ENCODE results near the gene FTH1.

Gene FTH1

GRCh38 chr11:61951484-61952135 is 15.8 kb downstream of the FTH1 start:
- H3K4me2 ChIP-seq (ENCODE audit: low read length), result no peak overlapping the region
- no peaks in the 10 kb centered on the region for H3K9me3 ChIP-seq (replicated peaks; ENCODE audit: low read length)
- no peaks in the 10 kb centered on the region for H3K27me3 ChIP-seq (ENCODE audit: control insufficient read depth, insufficient read depth, low read length)
- H3K4me1 ChIP-seq (ENCODE audit: control insufficient read depth, insufficient read depth, low read length), result peaks cover 28% of the 10 kb centered on the region
- H3K36me3 ChIP-seq (ENCODE audit: insufficient read depth, low read length), result no peaks in the 10 kb centered on the region
- no peak overlapping the region for H3K9ac ChIP-seq (ENCODE audit: low read depth, low read length)
- H3K4me3 ChIP-seq (ENCODE audit: low read length), result no peak overlapping the region

GRCh38 chr11:61950035-61950547 is 17.3 kb downstream of the FTH1 start, which contains the start of gene BEST1:
Gene BEST1 (plus strand): TSS chr11:61950351. CDS start chr11:61951807, 1,456 bp downstream.
- H3K4me1 ChIP-seq (ENCODE audit: control insufficient read depth, insufficient read depth, low read length), result peaks cover 20% of the 10 kb centered on the region
- H3K4me3 ChIP-seq (ENCODE audit: low read length), result no peak within 1 kb of the TSS
- H3K9ac ChIP-seq (ENCODE audit: low read depth, low read length), result peak within 1 kb of the TSS; percentile 11
- peaks cover 3% of the 10 kb centered on the region for H3K27me3 ChIP-seq (ENCODE audit: control insufficient read depth, insufficient read depth, low read length)
- H3K4me2 ChIP-seq (ENCODE audit: low read length), result peak within 1 kb of the TSS; percentile 25
- no peaks in the 10 kb centered on the region for H3K9me3 ChIP-seq (replicated peaks; ENCODE audit: low read length)
- H3K36me3 ChIP-seq (ENCODE audit: insufficient read depth, low read length), result no peaks in the 10 kb centered on the region

- H3K4me2 ChIP-seq (ENCODE audit: low read length), result peak overlapping the region; percentile 25
- H3K4me1 ChIP-seq (ENCODE audit: control insufficient read depth, insufficient read depth, low read length), result peaks cover 14% of the 10 kb centered on the region
- H3K36me3 ChIP-seq (ENCODE audit: insufficient read depth, low read length), result no peaks in the 10 kb centered on the region
- peaks cover 6% of the 10 kb centered on the region for H3K27me3 ChIP-seq (ENCODE audit: control insufficient read depth, insufficient read depth, low read length)
- no peaks in the 10 kb centered on the region for H3K9me3 ChIP-seq (replicated peaks; ENCODE audit: low read length)
- peak overlapping the region; percentile 11 for H3K9ac ChIP-seq (ENCODE audit: low read depth, low read length)
- no peak overlapping the region for H3K4me3 ChIP-seq (ENCODE audit: low read length)
Observed at GRCh38 chr11:61949169-61950034, 18.0 kb downstream of the FTH1 start.

- H3K9ac ChIP-seq (ENCODE audit: low read depth, low read length), result no peak overlapping the region
- no peaks in the 10 kb centered on the region for H3K36me3 ChIP-seq (ENCODE audit: insufficient read depth, low read length)
- peaks cover 6% of the 10 kb centered on the region for H3K27me3 ChIP-seq (ENCODE audit: control insufficient read depth, insufficient read depth, low read length)
- no peak overlapping the region for H3K4me3 ChIP-seq (ENCODE audit: low read length)
- peaks cover 8% of the 10 kb centered on the region for H3K4me1 ChIP-seq (ENCODE audit: control insufficient read depth, insufficient read depth, low read length)
- H3K4me2 ChIP-seq (ENCODE audit: low read length), result no peak overlapping the region
- H3K9me3 ChIP-seq (replicated peaks; ENCODE audit: low read length), result no peaks in the 10 kb centered on the region
Observed at GRCh38 chr11:61948505-61948904, 18.9 kb downstream of the FTH1 start.

- Histone ChIP-seq H3K4me1 (ENCODE audit: control insufficient read depth, insufficient read depth, low read length) (peaks cover 8% of the 10 kb centered on the region), H3K9ac (ENCODE audit: low read depth, low read length) (no peak overlapping the region), H3K36me3 (ENCODE audit: insufficient read depth, low read length) (no peaks in the 10 kb centered on the region), H3K27me3 (ENCODE audit: control insufficient read depth, insufficient read depth, low read length) (peaks cover 6% of the 10 kb centered on the region), H3K4me2 (ENCODE audit: low read length) (no peak overlapping the region), H3K4me3 (ENCODE audit: low read length) (no peak overlapping the region), H3K9me3 (replicated peaks; ENCODE audit: low read length) (no peaks in the 10 kb centered on the region)
Observed at GRCh38 chr11:61947486-61948210, 19.8 kb downstream of the FTH1 start.

GRCh38 chr11:61946894-61947293 is 20.5 kb downstream of the FTH1 start:
- no peak overlapping the region for H3K9ac ChIP-seq (ENCODE audit: low read depth, low read length)
- H3K9me3 ChIP-seq (replicated peaks; ENCODE audit: low read length), result no peaks in the 10 kb centered on the region
- H3K4me3 ChIP-seq (ENCODE audit: low read length), result no peak overlapping the region
- H3K4me2 ChIP-seq (ENCODE audit: low read length), result no peak overlapping the region
- H3K27me3 ChIP-seq (ENCODE audit: control insufficient read depth, insufficient read depth, low read length), result peaks cover 6% of the 10 kb centered on the region
- peaks cover 8% of the 10 kb centered on the region for H3K4me1 ChIP-seq (ENCODE audit: control insufficient read depth, insufficient read depth, low read length)
- H3K36me3 ChIP-seq (ENCODE audit: insufficient read depth, low read length), result no peaks in the 10 kb centered on the region

GRCh38 chr11:61945191-61945590 is 22.2 kb downstream of the FTH1 start:
- no peaks in the 10 kb centered on the region for H3K9me3 ChIP-seq (replicated peaks; ENCODE audit: low read length)
- H3K4me1 ChIP-seq (ENCODE audit: control insufficient read depth, insufficient read depth, low read length), result peaks cover 8% of the 10 kb centered on the region
- no peaks in the 10 kb centered on the region for H3K36me3 ChIP-seq (ENCODE audit: insufficient read depth, low read length)
- no peak overlapping the region for H3K4me2 ChIP-seq (ENCODE audit: low read length)
- peaks cover 8% of the 10 kb centered on the region for H3K27me3 ChIP-seq (ENCODE audit: control insufficient read depth, insufficient read depth, low read length)
- H3K9ac ChIP-seq (ENCODE audit: low read depth, low read length), result no peak overlapping the region
- H3K4me3 ChIP-seq (ENCODE audit: low read length), result no peak overlapping the region

- Histone ChIP-seq H3K9ac (ENCODE audit: low read depth, low read length) (no peak overlapping the region), H3K4me1 (ENCODE audit: control insufficient read depth, insufficient read depth, low read length) (no peaks in the 10 kb centered on the region), H3K36me3 (ENCODE audit: insufficient read depth, low read length) (no peaks in the 10 kb centered on the region), H3K9me3 (replicated peaks; ENCODE audit: low read length) (no peaks in the 10 kb centered on the region), H3K4me2 (ENCODE audit: low read length) (no peak overlapping the region), H3K27me3 (ENCODE audit: control insufficient read depth, insufficient read depth, low read length) (peaks cover 16% of the 10 kb centered on the region), H3K4me3 (ENCODE audit: low read length) (no peak overlapping the region)
Observed at GRCh38 chr11:61940466-61940865, 27.0 kb downstream of the FTH1 start.

- Histone ChIP-seq H3K4me3 (ENCODE audit: low read length) (no peak overlapping the region), H3K4me1 (ENCODE audit: control insufficient read depth, insufficient read depth, low read length) (no peaks in the 10 kb centered on the region), H3K27me3 (ENCODE audit: control insufficient read depth, insufficient read depth, low read length) (peaks cover 19% of the 10 kb centered on the region), H3K36me3 (ENCODE audit: insufficient read depth, low read length) (no peaks in the 10 kb centered on the region), H3K4me2 (ENCODE audit: low read length) (no peak overlapping the region), H3K9me3 (replicated peaks; ENCODE audit: low read length) (no peaks in the 10 kb centered on the region), H3K9ac (ENCODE audit: low read depth, low read length) (no peak overlapping the region)
Observed at GRCh38 chr11:61935861-61936260, 31.6 kb downstream of the FTH1 start.

- H3K36me3 ChIP-seq (ENCODE audit: insufficient read depth, low read length), result no peaks in the 10 kb centered on the region
- H3K9ac ChIP-seq (ENCODE audit: low read depth, low read length), result no peak overlapping the region
- H3K4me2 ChIP-seq (ENCODE audit: low read length), result no peak overlapping the region
- H3K9me3 ChIP-seq (replicated peaks; ENCODE audit: low read length), result no peaks in the 10 kb centered on the region
- H3K4me1 ChIP-seq (ENCODE audit: control insufficient read depth, insufficient read depth, low read length), result no peaks in the 10 kb centered on the region
- H3K27me3 ChIP-seq (ENCODE audit: control insufficient read depth, insufficient read depth, low read length), result peaks cover 16% of the 10 kb centered on the region
- H3K4me3 ChIP-seq (ENCODE audit: low read length), result no peak overlapping the region
Observed at GRCh38 chr11:61930933-61931332, 36.5 kb downstream of the FTH1 start.

GRCh38 chr11:61928606-61929005 is 38.8 kb downstream of the FTH1 start:
- Histone ChIP-seq H3K4me3 (ENCODE audit: low read length) (no peak overlapping the region), H3K9ac (ENCODE audit: low read depth, low read length) (no peak overlapping the region), H3K4me2 (ENCODE audit: low read length) (no peak overlapping the region), H3K4me1 (ENCODE audit: control insufficient read depth, insufficient read depth, low read length) (peaks cover 3% of the 10 kb centered on the region), H3K27me3 (ENCODE audit: control insufficient read depth, insufficient read depth, low read length) (peaks cover 12% of the 10 kb centered on the region), H3K9me3 (replicated peaks; ENCODE audit: low read length) (no peaks in the 10 kb centered on the region), H3K36me3 (ENCODE audit: insufficient read depth, low read length) (no peaks in the 10 kb centered on the region)

Data from skeletal muscle satellite cell (primary cell).